HG03175 (cell line): ENCODE data around the gene C10orf90.

Experiments
- ATAC-seq: cut with Tn5 transposase; IDR thresholded peaks from one replicate; pipeline ENCODE4 v1.9.1; 2021; ENCODE audit warnings: mild to moderate bottlenecking, moderate library complexity; ENCODE audit not compliant: unreplicated experiment

C10orf90 gene

GRCh38 chr10:126516515-126516914 lies 154.0 kb downstream of the C10orf90 start:
- ATAC-seq: no peak

GRCh38 chr10:126511917-126512479 lies 158.5 kb downstream of the C10orf90 start:
- ATAC-seq: no peak

GRCh38 chr10:126509182-126509581 lies 161.3 kb downstream of the C10orf90 start:
- ATAC-seq: no peak

- ATAC-seq: no peak
Observed at GRCh38 chr10:126508535-126509040, 161.9 kb downstream of the C10orf90 start.

- no peak for ATAC-seq
Observed at GRCh38 chr10:126504761-126505112, 165.8 kb downstream of the C10orf90 start.

- no peak for ATAC-seq
Observed at GRCh38 chr10:126504063-126504760, 166.3 kb downstream of the C10orf90 start.

DNA sequence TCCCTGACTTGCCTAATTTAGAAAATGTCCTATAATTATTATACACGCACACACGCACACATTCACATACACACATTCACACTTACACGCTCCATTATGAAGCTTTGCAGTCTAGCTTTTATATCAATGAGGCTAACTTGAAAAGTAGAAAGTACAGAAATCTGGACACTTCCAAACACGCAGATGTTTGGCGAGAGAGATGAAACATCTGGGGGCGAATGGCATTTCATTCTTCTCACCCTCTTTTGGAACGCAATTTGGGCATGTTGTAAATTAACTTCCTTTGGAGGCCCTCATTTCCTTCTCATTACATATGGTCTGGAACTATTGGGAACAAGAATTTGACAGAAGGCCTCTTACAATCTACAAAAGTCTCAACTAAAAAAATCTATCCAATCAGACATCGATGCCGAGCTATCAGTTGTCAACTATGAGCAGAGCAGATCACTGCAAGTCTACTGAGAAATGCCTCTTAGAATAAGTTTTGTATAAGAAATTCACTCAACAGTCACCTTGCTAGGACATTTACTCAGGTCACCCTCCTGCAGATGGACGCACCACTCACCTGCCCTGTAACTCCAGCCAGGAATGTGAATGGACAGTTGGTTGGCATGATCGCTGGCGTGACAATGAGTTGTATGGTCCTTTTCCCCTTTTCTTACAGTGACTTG lies 167.0 kb downstream of the C10orf90 start:
- ATAC-seq: no peak

- no peak for ATAC-seq
Observed at GRCh38 chr10:126502441-126502840, 168.1 kb downstream of the C10orf90 start.

DNA sequence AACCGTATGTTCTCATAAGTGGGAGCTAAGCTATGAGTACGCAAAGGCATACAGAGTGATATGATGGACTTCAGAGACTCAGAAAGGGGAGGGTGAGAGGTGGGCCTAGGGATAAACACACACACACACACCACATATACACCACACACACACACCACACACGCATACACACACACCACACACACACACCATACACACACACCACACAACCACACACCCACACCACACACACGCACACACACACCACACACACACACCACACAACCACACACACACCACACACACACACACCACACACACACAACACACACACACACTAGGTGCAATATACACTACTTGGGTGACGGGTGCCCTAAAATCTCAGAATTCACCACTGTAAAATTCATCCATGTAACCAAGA lies 168.7 kb downstream of the C10orf90 start:
- no peak for ATAC-seq

GRCh38 chr10:126500866-126501265 lies 169.6 kb downstream of the C10orf90 start:
- ATAC-seq: no peak

DNA sequence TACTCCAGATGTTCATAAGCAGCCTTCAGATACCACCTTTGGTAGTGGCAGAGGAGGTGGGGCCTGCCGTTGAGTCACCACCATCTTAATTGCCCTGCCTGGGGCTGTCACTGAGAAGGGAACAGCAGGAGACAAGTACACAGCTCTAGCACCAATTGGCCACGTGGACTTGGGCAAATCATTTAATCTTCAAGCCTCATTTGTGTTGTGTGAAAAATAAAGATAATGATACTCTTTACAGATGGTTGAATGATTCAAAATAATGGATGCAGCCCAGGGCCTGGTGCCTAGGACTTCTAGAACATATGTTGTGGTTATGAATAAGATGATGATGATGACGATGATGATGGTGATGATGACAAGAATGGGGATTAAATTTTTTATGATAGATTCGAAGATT lies 170.3 kb downstream of the C10orf90 start:
- no peak for ATAC-seq

DNA sequence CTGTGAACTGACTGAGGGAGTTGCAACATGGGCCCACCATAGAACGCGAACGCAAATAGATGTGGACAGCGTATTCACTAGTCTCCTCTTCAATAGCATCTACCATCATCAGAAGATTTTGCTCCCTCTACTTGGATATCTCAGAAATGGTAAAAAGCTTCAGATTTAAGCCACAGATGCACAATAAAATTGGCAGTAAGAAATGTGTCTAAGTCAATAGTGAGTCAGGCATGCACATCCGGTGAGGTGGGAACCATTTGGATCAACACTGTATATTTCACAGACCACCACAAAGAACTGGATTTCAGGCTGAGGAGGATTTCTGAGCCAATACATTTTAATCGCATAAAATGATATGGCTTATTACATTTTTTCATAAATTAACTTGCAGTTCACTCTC lies 170.7 kb downstream of the C10orf90 start:
- ATAC-seq: no peak

DNA sequence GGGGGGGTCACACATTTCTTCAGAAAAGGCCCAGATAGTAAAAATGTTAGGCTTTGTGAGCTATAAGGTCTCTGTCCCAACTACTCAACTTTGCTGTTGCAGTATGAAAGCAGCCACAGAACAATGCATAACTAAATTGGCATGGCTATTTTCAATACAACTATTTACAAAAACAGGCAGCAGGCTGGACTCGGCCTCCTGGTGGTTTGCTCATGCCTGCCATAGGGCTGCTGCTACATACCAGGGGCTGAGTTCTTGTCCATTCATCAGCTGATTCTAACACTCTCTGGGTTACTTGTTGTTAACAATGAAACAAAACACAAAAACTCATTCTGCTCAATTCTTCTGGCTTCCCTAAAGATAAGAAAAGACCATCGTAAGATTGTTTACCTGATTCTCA lies 172.8 kb downstream of the C10orf90 start:
- no peak for ATAC-seq

- ATAC-seq: no peak
Observed at GRCh38 chr10:126496771-126497545, 173.5 kb downstream of the C10orf90 start.

DNA sequence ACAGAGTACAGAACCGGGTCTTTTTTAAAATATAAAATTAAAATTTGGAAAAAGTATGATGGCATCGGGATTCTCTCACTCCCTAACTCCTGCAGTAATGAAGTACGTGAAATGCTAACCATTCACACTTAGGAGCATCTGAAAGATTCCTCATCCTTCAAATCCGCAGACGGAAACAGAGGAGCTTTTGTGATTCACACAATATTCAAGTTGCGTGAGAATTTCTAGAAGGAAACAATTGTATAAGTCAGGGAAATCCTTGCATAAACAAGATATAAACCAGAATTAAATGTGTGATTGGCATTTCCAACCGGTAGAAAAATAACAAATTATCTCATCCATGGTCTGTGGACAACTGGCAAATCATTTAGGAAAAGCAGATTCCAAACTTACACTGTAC lies 179.0 kb downstream of the C10orf90 start:
- no peak for ATAC-seq

- no peak for ATAC-seq
Observed at GRCh38 chr10:126481181-126481580, 189.3 kb downstream of the C10orf90 start.

- ATAC-seq: no peak
Observed at GRCh38 chr10:126480648-126481047, 189.8 kb downstream of the C10orf90 start.

- no peak for ATAC-seq
Observed at GRCh38 chr10:126479280-126479895, 191.1 kb downstream of the C10orf90 start.

GRCh38 chr10:126478546-126478945 lies 191.9 kb downstream of the C10orf90 start:
- ATAC-seq: no peak

GRCh38 chr10:126476246-126476645 lies 194.2 kb downstream of the C10orf90 start:
- ATAC-seq: no peak
